ENCODE data around the gene ACOT12.

DNA sequence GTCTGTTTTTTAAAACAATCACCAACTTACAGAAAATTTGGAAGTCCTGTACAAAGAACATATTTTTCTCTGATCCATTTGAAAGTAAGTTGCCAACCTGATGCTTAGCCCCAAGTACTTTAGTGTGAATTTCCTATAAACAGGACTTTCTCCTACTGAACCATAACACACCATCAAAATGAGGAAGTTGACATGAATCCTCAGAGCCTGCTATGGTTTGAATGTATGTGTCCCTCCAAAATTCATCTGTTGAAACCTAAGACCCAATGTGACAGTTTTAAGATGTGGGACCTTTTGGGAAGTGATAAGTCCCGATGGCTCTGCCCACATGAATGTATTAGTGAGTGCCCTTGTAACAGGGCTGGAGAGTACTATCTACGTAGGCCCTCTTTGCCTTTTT, 6.4 kb upstream of the ACOT12 start:
- no peak for TF ChIP-seq EP300 (IDR thresholded peaks at IDR 0.05)
- TF ChIP-seq, protein P1, sequence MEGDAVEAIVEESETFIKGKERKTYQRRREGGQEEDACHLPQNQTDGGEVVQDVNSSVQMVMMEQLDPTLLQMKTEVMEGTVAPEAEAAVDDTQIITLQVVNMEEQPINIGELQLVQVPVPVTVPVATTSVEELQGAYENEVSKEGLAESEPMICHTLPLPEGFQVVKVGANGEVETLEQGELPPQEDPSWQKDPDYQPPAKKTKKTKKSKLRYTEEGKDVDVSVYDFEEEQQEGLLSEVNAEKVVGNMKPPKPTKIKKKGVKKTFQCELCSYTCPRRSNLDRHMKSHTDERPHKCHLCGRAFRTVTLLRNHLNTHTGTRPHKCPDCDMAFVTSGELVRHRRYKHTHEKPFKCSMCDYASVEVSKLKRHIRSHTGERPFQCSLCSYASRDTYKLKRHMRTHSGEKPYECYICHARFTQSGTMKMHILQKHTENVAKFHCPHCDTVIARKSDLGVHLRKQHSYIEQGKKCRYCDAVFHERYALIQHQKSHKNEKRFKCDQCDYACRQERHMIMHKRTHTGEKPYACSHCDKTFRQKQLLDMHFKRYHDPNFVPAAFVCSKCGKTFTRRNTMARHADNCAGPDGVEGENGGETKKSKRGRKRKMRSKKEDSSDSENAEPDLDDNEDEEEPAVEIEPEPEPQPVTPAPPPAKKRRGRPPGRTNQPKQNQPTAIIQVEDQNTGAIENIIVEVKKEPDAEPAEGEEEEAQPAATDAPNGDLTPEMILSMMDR (IDR thresholded peaks at IDR 0.05) = no peak
- TF ChIP-seq POLR2A (IDR thresholded peaks at IDR 0.05) = no peak
